ENCODE data around the gene PACSIN2.
A peak's percentile ranks its signal among the peaks of the same experiment; 100 is the strongest.

PACSIN2 gene

GRCh38 chr22:42915980-42916765 is 98.8 kb downstream of the PACSIN2 start:
- TF ChIP-seq, protein P1, sequence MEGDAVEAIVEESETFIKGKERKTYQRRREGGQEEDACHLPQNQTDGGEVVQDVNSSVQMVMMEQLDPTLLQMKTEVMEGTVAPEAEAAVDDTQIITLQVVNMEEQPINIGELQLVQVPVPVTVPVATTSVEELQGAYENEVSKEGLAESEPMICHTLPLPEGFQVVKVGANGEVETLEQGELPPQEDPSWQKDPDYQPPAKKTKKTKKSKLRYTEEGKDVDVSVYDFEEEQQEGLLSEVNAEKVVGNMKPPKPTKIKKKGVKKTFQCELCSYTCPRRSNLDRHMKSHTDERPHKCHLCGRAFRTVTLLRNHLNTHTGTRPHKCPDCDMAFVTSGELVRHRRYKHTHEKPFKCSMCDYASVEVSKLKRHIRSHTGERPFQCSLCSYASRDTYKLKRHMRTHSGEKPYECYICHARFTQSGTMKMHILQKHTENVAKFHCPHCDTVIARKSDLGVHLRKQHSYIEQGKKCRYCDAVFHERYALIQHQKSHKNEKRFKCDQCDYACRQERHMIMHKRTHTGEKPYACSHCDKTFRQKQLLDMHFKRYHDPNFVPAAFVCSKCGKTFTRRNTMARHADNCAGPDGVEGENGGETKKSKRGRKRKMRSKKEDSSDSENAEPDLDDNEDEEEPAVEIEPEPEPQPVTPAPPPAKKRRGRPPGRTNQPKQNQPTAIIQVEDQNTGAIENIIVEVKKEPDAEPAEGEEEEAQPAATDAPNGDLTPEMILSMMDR (IDR thresholded peaks at IDR 0.05; ENCODE audit: insufficient read depth, low read length, poor library complexity, severe bottlenecking): no peak
- no peak for DNase-seq (ENCODE audit: extremely low read depth, insufficient read length)
- H3K4me3 ChIP-seq (replicated peaks; ENCODE audit: low read depth, low read length): no peak overlapping the region

GRCh38 chr22:42914511-42915076 is 100.4 kb downstream of the PACSIN2 start:
- Histone ChIP-seq H3K36me3 (ENCODE audit: control insufficient read depth, insufficient read depth, low read length) (peaks cover 5% of the 10 kb centered on the region; the same call in 1 of the 2 replicates), H3K27me3 (replicated peaks; ENCODE audit: control insufficient read depth, insufficient read depth, low read length) (no peaks in the 10 kb centered on the region), H3K4me3 (replicated peaks; ENCODE audit: low read depth, low read length) (no peak overlapping the region)
- TF ChIP-seq, protein P1 (IDR thresholded peaks at IDR 0.05; ENCODE audit: insufficient read depth, low read length, poor library complexity, severe bottlenecking): no peak
- DNase-seq (ENCODE audit: extremely low read depth, insufficient read length): no peak

More at GRCh38 chr22:42915980-42916765, 98.8 kb downstream of the PACSIN2 start:
- Histone ChIP-seq H3K27me3 (replicated peaks; ENCODE audit: control insufficient read depth, insufficient read depth, low read length) (no peaks in the 10 kb centered on the region), H3K36me3 (ENCODE audit: control insufficient read depth, insufficient read depth, low read length) (no peaks in the 10 kb centered on the region; the same call in 1 of the 2 replicates)

GRCh38 chr22:42913874-42914510 is 101.0 kb downstream of the PACSIN2 start:
- no peak for DNase-seq (ENCODE audit: extremely low read depth, insufficient read length)

GRCh38 chr22:42912059-42912458 is 102.9 kb downstream of the PACSIN2 start:
- TF ChIP-seq, protein P1 (IDR thresholded peaks at IDR 0.05; ENCODE audit: insufficient read depth, low read length, poor library complexity, severe bottlenecking): no peak
- no peaks in the 10 kb centered on the region for H3K27me3 ChIP-seq (replicated peaks; ENCODE audit: control insufficient read depth, insufficient read depth, low read length)
- DNase-seq (ENCODE audit: extremely low read depth, insufficient read length): no peak
- peaks cover 10% of the 10 kb centered on the region for H3K36me3 ChIP-seq (ENCODE audit: control insufficient read depth, insufficient read depth, low read length)
- no peak overlapping the region for H3K4me3 ChIP-seq (replicated peaks; ENCODE audit: low read depth, low read length)

More at GRCh38 chr22:42913874-42914510, 101.0 kb downstream of the PACSIN2 start:
- H3K4me3 ChIP-seq (replicated peaks; ENCODE audit: low read depth, low read length): no peak overlapping the region
- H3K36me3 ChIP-seq (ENCODE audit: control insufficient read depth, insufficient read depth, low read length): peaks cover 5% of the 10 kb centered on the region; the same call in 1 of the 2 replicates
- TF ChIP-seq, protein P1 (IDR thresholded peaks at IDR 0.05; ENCODE audit: insufficient read depth, low read length, poor library complexity, severe bottlenecking): no peak
- H3K27me3 ChIP-seq (replicated peaks; ENCODE audit: control insufficient read depth, insufficient read depth, low read length): no peaks in the 10 kb centered on the region

GRCh38 chr22:42910221-42910942 is 104.6 kb downstream of the PACSIN2 start:
- peaks cover 13% of the 10 kb centered on the region for H3K36me3 ChIP-seq (ENCODE audit: control insufficient read depth, insufficient read depth, low read length)
- H3K27me3 ChIP-seq (replicated peaks; ENCODE audit: control insufficient read depth, insufficient read depth, low read length): no peaks in the 10 kb centered on the region
- no peak overlapping the region for H3K4me3 ChIP-seq (replicated peaks; ENCODE audit: low read depth, low read length)
- DNase-seq (ENCODE audit: extremely low read depth, insufficient read length): no peak
- TF ChIP-seq, protein P1 (IDR thresholded peaks at IDR 0.05; ENCODE audit: insufficient read depth, low read length, poor library complexity, severe bottlenecking): peak; percentile 3
